ENCODE results near the gene TMPRSS12. TPM values are rescaled to one million over a fixed set of nuclear protein-coding genes. Genes with fewer than 3 reads are reported as not detected.
"Not testable (repeated sequence)": the region's sequence is repeated elsewhere in the genome, so short reads cannot be mapped to it uniquely, and the experiment has no call there.

Gene TMPRSS12
- total and polyA plus RNA-seq, 2 experiments from 2014 or later: not detected

DNA sequence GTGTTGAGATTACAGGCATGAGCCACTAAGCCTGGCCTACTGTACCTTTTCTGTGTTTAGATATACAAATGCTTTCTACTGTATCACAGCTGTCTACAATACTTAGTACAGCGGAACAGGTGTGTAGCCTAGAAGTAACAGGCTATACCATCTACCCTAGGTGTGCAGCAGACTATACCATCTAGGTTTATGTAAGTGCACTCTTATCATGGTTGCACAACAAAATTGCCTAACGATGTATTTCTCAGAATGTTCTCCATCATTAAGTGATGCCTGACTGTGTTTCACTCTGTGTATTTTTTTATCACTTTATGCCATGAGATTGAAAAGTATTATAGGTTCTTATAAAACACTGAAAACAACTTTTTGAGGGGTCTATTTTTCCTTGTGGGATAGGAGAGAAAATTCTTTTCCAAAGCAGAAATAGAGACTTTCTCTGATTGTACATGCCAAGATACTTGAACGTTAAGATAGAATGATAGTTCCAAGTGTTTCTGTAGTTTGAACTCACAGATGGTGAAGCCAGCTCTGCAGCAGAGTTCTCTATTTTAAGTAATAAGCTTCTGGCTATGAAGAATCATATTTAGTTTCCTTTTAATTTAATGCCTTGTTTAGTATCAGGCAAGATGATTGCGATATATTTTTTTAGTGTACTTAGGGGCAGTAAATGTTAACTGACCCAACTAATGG is 17.0 kb downstream of the TMPRSS12 start:
- no peak overlapping the region for H3K4me3 ChIP-seq
- H4K20me1 ChIP-seq (ENCODE audit: insufficient read depth): no peaks in the 10 kb centered on the region
- no peak overlapping the region for H3K9ac ChIP-seq
- no peaks in the 10 kb centered on the region for H3K9me3 ChIP-seq (ENCODE audit: low read depth)
- H2AFZ ChIP-seq: no peak overlapping the region; the same call in 1 of the 2 replicates
- no peaks in the 10 kb centered on the region for H3K36me3 ChIP-seq (ENCODE audit: low read depth)
- H3F3A ChIP-seq (ENCODE audit: insufficient read depth): no peaks in the 10 kb centered on the region
- H3K27ac ChIP-seq: no peak overlapping the region
- H3K79me2 ChIP-seq (ENCODE audit: insufficient read depth): no peaks in the 10 kb centered on the region
- in situ Hi-C loops (cut with MboI): no loop called here
- H3K4me2 ChIP-seq (ENCODE audit: unreplicated experiment): no peak overlapping the region
- 51 to 55% methylated on average over 4 of the region's 4 CpGs for WGBS, 2 experiments (ENCODE audit: low coverage in 1 of 2, low lambda C conversion rate in 2 of 2, missing lambda C conversion rate in 2 of 2)
- H3K27me3 ChIP-seq (replicated peaks; ENCODE audit: insufficient read depth): no peaks in the 10 kb centered on the region
- no peak for DNase-seq
- no peak for TF ChIP-seq EZH2 (IDR thresholded peaks at IDR 0.05; ENCODE audit: insufficient read depth, poor library complexity, severe bottlenecking)
- H3K9me2 ChIP-seq (ENCODE audit: insufficient read depth): no peaks in the 10 kb centered on the region
- peaks cover 9% of the 10 kb centered on the region for H3K4me1 ChIP-seq (ENCODE audit: insufficient read depth)

DNA sequence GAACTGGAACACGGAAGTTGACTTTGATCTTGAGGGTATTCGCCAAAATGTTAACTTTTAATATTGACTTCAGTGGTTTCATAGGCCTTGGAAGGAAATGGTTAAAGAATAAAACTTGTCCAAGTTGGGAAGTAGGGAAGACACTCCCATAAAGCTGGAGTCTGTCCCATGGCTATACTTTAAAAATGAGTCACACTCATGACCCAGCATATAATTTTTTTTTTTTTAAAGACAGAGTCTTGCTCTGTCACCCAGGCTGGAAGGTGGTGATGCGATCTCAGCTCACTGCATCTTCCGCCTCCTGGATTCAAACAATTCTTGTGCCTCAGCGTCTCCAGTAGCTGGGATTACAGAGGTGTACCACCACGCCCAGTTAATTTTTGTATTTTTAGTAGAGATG is 19.6 kb downstream of the TMPRSS12 start:
- no peaks in the 10 kb centered on the region for H3K9me3 ChIP-seq (ENCODE audit: low read depth)
- peaks cover 9% of the 10 kb centered on the region for H3K4me1 ChIP-seq (ENCODE audit: insufficient read depth)
- in situ Hi-C loops (cut with MboI): no loop called here
- H3K9ac ChIP-seq: no peak overlapping the region
- no peaks in the 10 kb centered on the region for H3K9me2 ChIP-seq (ENCODE audit: insufficient read depth)
- H3K4me2 ChIP-seq (ENCODE audit: unreplicated experiment): no peak overlapping the region
- TF ChIP-seq EZH2 (IDR thresholded peaks at IDR 0.05; ENCODE audit: insufficient read depth, poor library complexity, severe bottlenecking) (no peak), EZH2phosphoT487 (IDR thresholded peaks at IDR 0.05; ENCODE audit: insufficient read depth, low read depth) (no peak)
- H3K36me3 ChIP-seq (ENCODE audit: low read depth): no peaks in the 10 kb centered on the region
- no peaks in the 10 kb centered on the region for H3K27me3 ChIP-seq (replicated peaks; ENCODE audit: insufficient read depth)
- WGBS, 2 experiments (ENCODE audit: low coverage in 1 of 2, low lambda C conversion rate in 2 of 2, missing lambda C conversion rate in 2 of 2): 63 to 78% methylated on average over 6 of the region's 6 CpGs
- DNase-seq: peak; percentile 83
- H3K27ac ChIP-seq: no peak overlapping the region
- no peaks in the 10 kb centered on the region for H4K20me1 ChIP-seq (ENCODE audit: insufficient read depth)
- H3K79me2 ChIP-seq (ENCODE audit: insufficient read depth): no peaks in the 10 kb centered on the region
- no peaks in the 10 kb centered on the region for H3F3A ChIP-seq (ENCODE audit: insufficient read depth)
- H3K4me3 ChIP-seq: no peak overlapping the region
- peak overlapping the region; percentile 6; the same call in 1 of the 2 replicates for H2AFZ ChIP-seq

DNA sequence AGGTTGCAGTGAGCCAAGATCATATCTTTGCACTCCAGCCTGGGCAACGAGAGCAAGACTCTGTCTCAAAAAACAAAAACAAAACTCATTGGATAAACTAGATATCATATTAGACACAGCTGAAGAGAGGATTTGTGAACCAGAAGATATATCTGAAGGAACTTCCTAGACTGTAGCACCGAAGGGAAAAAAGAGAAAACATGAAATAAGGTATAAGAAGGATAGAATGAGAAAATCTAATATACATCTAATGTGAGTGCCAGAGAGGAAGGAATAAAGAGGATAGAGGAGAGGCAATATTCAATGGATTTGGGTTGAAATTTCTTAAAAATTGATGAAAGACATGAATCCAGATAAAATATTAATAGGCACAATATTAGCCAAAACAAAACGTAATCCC is 22.5 kb downstream of the TMPRSS12 start:
- 43 to 49% methylated on average over 3 of the region's 3 CpGs for WGBS, 2 experiments (ENCODE audit: low coverage in 1 of 2, low lambda C conversion rate in 2 of 2, missing lambda C conversion rate in 2 of 2)
- in situ Hi-C loops (cut with MboI): no loop called here

DNA sequence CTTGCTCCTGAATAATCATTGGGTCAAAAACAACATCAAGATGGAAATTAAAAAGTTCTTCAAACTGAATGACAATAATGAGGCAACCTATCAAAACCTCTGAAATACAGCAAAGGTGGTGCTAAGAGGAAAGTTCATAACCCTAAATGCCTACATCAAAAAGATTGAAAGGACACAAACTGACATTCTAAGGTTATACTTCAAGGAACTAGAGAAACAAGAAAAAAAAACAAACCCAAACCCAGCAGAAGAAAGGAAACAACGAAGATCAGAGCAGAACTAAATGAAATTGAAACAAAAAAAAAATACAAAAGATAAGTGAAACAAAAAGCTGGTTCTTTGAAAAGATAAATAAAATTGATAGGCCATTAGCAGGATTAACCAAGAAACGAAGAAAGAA is 26.2 kb downstream of the TMPRSS12 start:
- H3K79me2 ChIP-seq (ENCODE audit: insufficient read depth); H3K9me2 ChIP-seq (ENCODE audit: insufficient read depth); H3F3A ChIP-seq (ENCODE audit: insufficient read depth); H3K27ac ChIP-seq; H3K4me2 ChIP-seq (ENCODE audit: unreplicated experiment); H3K36me3 ChIP-seq (ENCODE audit: low read depth); H3K4me3 ChIP-seq; DNase-seq; in situ Hi-C loops (cut with MboI); H3K27me3 ChIP-seq (replicated peaks; ENCODE audit: insufficient read depth); H3K4me1 ChIP-seq (ENCODE audit: insufficient read depth); H3K9ac ChIP-seq; H4K20me1 ChIP-seq (ENCODE audit: insufficient read depth); H2AFZ ChIP-seq; H3K9me3 ChIP-seq (ENCODE audit: low read depth): not testable (repeated sequence)
- WGBS, 2 experiments (ENCODE audit: low coverage in 1 of 2, low lambda C conversion rate in 2 of 2, missing lambda C conversion rate in 2 of 2): 18 to 23% methylated on average over 2 of the region's 2 CpGs

More for the DNA sequence above, 22.5 kb downstream of the TMPRSS12 start:
- Histone ChIP-seq H3K4me3 (no peak overlapping the region), H3K27ac (no peak overlapping the region), H4K20me1 (ENCODE audit: insufficient read depth) (no peaks in the 10 kb centered on the region), H3K9me3 (ENCODE audit: low read depth) (no peaks in the 10 kb centered on the region), H3K27me3 (replicated peaks; ENCODE audit: insufficient read depth) (no peaks in the 10 kb centered on the region), H3K9ac (no peak overlapping the region), H3K36me3 (ENCODE audit: low read depth) (no peaks in the 10 kb centered on the region), H3K4me2 (ENCODE audit: unreplicated experiment) (no peak overlapping the region), H3K9me2 (ENCODE audit: insufficient read depth) (no peaks in the 10 kb centered on the region), H3K79me2 (ENCODE audit: insufficient read depth) (no peaks in the 10 kb centered on the region), H3K4me1 (ENCODE audit: insufficient read depth) (peaks cover 9% of the 10 kb centered on the region), H3F3A (ENCODE audit: insufficient read depth) (no peaks in the 10 kb centered on the region), H2AFZ (no peak overlapping the region)
- TF ChIP-seq EZH2phosphoT487 (IDR thresholded peaks at IDR 0.05; ENCODE audit: insufficient read depth, low read depth): no peak
- TF ChIP-seq EZH2 (IDR thresholded peaks at IDR 0.05; ENCODE audit: insufficient read depth, poor library complexity, severe bottlenecking): no peak
- no peak for DNase-seq

DNA sequence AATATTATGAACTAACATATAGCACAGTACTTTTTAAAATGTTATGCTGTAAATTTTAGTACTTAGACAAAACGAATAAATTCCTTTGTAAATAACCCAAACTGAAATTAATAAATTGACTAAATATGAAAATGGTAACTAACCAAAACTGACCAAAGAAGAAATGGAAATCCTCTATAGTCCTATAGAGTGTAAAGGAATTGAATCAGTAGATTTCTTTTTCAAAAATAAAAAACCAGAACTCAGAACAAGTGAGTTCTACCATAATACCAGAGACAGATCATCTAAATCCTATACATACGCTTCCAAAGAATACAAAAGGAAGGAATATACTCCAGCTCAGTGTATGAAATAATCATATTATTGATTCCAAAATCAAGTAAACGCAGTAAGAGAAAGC is 39.8 kb downstream of the TMPRSS12 start:
- in situ Hi-C loops (cut with MboI): no loop called here
- Histone ChIP-seq H4K20me1 (ENCODE audit: insufficient read depth) (no peaks in the 10 kb centered on the region), H3K4me1 (ENCODE audit: insufficient read depth) (no peaks in the 10 kb centered on the region), H3K27ac (no peak overlapping the region), H3K9ac (no peak overlapping the region), H2AFZ (no peak overlapping the region), H3K4me3 (no peak overlapping the region), H3K9me3 (ENCODE audit: low read depth) (peaks cover 5% of the 10 kb centered on the region), H3K36me3 (ENCODE audit: low read depth) (no peaks in the 10 kb centered on the region), H3K4me2 (ENCODE audit: unreplicated experiment) (no peak overlapping the region), H3K9me2 (ENCODE audit: insufficient read depth) (no peaks in the 10 kb centered on the region), H3K79me2 (ENCODE audit: insufficient read depth) (no peaks in the 10 kb centered on the region), H3K27me3 (replicated peaks; ENCODE audit: insufficient read depth) (no peaks in the 10 kb centered on the region), H3F3A (ENCODE audit: insufficient read depth) (no peaks in the 10 kb centered on the region)
- no peak for DNase-seq
- TF ChIP-seq EZH2 (IDR thresholded peaks at IDR 0.05; ENCODE audit: insufficient read depth, poor library complexity, severe bottlenecking) (no peak), EZH2phosphoT487 (IDR thresholded peaks at IDR 0.05; ENCODE audit: insufficient read depth, low read depth) (no peak)
- WGBS, 2 experiments (ENCODE audit: low coverage in 1 of 2, low lambda C conversion rate in 2 of 2, missing lambda C conversion rate in 2 of 2): 66 to 76% methylated on average over 3 of the region's 3 CpGs

All from GM23248 (cell line).